ENCODE data around the gene NF2. TPM values are rescaled to one million over a fixed set of nuclear protein-coding genes. Genes with fewer than 3 reads are reported as not detected.
"Not testable (repeated sequence)": the region's sequence is repeated elsewhere in the genome, so short reads cannot be mapped to it uniquely, and the experiment has no call there.

Gene NF2
- total RNA-seq, 2 experiments from 2014 or later: 34.4 to 35.3 TPM

- DNase-seq: no peak
- intact Hi-C loops (cut with micrococcal nuclease): no loop called here
- Mint-ChIP-seq H3K4me3 (no peak overlapping the region), H3K4me1 (ENCODE audit: low read depth) (no peaks in the 10 kb centered on the region), H3K9me3 (no peaks in the 10 kb centered on the region), H3K27ac (no peak overlapping the region), H3K27me3 (no peaks in the 10 kb centered on the region), H3K36me3 (ENCODE audit: low read depth) (peaks cover 18% of the 10 kb centered on the region)
- ChIA-PET POLR2A (interaction anchor here (1.1 to 1.4 kb wide), 2 partner anchors 10 to 16 kb away, joined by 3 to 6 read pairs; partner anchors contain the start of gene THOC5), CTCF (no interaction called here)
- no peak for TF ChIP-seq CTCF (IDR thresholded peaks at IDR 0.05)
- ATAC-seq: no peak
These were observed 39.6 kb upstream of the NF2 start for GRCh38 chr22:29563652-29564460.

- H3K27ac Mint-ChIP-seq; H3K27me3 Mint-ChIP-seq; H3K4me3 Mint-ChIP-seq; H3K9me3 Mint-ChIP-seq; ATAC-seq; DNase-seq; CTCF ChIA-PET; H3K4me1 Mint-ChIP-seq (ENCODE audit: low read depth); intact Hi-C loops (cut with micrococcal nuclease): not testable (repeated sequence)
- H3K36me3 Mint-ChIP-seq (ENCODE audit: low read depth): peaks cover 19% of the 10 kb centered on the region
- POLR2A ChIA-PET: interaction anchor here (1.0 kb wide), 1 partner anchor 12 kb away, joined by 5 read pairs; no protein-coding TSS in a partner anchor
These were observed 36.9 kb upstream of the NF2 start for GRCh38 chr22:29566513-29566912.

- DNase-seq: no peak
- no peaks in the 10 kb centered on the region for H3K4me1 Mint-ChIP-seq (ENCODE audit: low read depth)
- no peak overlapping the region for H3K27ac Mint-ChIP-seq
- TF ChIP-seq CTCF (IDR thresholded peaks at IDR 0.05): no peak
- no peaks in the 10 kb centered on the region for H3K27me3 Mint-ChIP-seq
- no peak for ATAC-seq
- peaks cover 14% of the 10 kb centered on the region for H3K36me3 Mint-ChIP-seq (ENCODE audit: low read depth)
- intact Hi-C loops (cut with micrococcal nuclease): no loop called here
- H3K9me3 Mint-ChIP-seq: no peaks in the 10 kb centered on the region
- POLR2A ChIA-PET: interaction anchor here (1.0 kb wide), 1 partner anchor 13 kb away, joined by 5 read pairs; no protein-coding TSS in a partner anchor
- CTCF ChIA-PET: no interaction called here
- H3K4me3 Mint-ChIP-seq: no peak overlapping the region
These were observed 36.1 kb upstream of the NF2 start for GRCh38 chr22:29567338-29567737.

- ChIA-PET POLR2A (no interaction called here), CTCF (no interaction called here)
- no peak for TF ChIP-seq CTCF (IDR thresholded peaks at IDR 0.05)
- no peaks in the 10 kb centered on the region for H3K4me1 Mint-ChIP-seq (ENCODE audit: low read depth)
- intact Hi-C loops (cut with micrococcal nuclease): no loop called here
- no peaks in the 10 kb centered on the region for H3K9me3 Mint-ChIP-seq
- H3K4me3 Mint-ChIP-seq: no peak overlapping the region
- H3K27ac Mint-ChIP-seq: no peak overlapping the region
- no peaks in the 10 kb centered on the region for H3K27me3 Mint-ChIP-seq
- ATAC-seq: no peak
- no peak for DNase-seq
- peaks cover 13% of the 10 kb centered on the region for H3K36me3 Mint-ChIP-seq (ENCODE audit: low read depth)
These were observed 34.3 kb upstream of the NF2 start for GRCh38 chr22:29569011-29569678.

GRCh38 chr22:29570456-29570855 lies 33.0 kb upstream of the NF2 start:
- Mint-ChIP-seq H3K27me3 (no peaks in the 10 kb centered on the region), H3K4me3 (no peak overlapping the region), H3K4me1 (ENCODE audit: low read depth) (no peaks in the 10 kb centered on the region), H3K36me3 (ENCODE audit: low read depth) (peaks cover 14% of the 10 kb centered on the region), H3K9me3 (no peaks in the 10 kb centered on the region), H3K27ac (no peak overlapping the region)
- intact Hi-C loops (cut with micrococcal nuclease): no loop called here
- no peak for TF ChIP-seq CTCF (IDR thresholded peaks at IDR 0.05)
- DNase-seq (no peak), ATAC-seq (no peak)
- POLR2A ChIA-PET: no interaction called here
- CTCF ChIA-PET: interaction anchor here (1.0 kb wide), 1 partner anchor 434 kb away, joined by 3 read pairs; no protein-coding TSS in a partner anchor

All from activated CD8-positive, alpha-beta T cell treated with anti-CD3 and anti-CD28 coated beads for 36 hours (primary cell).